Osteocyte (in vitro differentiated cells): ENCODE measurements around the gene MPP4. TPM values are rescaled to one million over a fixed set of nuclear protein-coding genes. Genes with fewer than 3 reads are reported as not detected.

Experiments used
- DNase-seq: peaks from one replicate; pipeline ENCODE4 v3.0.0; 2021; ENCODE audit warnings: mixed read lengths; ENCODE audit not compliant: unreplicated experiment; ENCODE audit errors: extremely low spot score
- H3K27ac Mint-ChIP-seq: one replicate; pipeline ENCODE4 v1.8.0; 2021; ENCODE audit warnings: mild to moderate bottlenecking, mixed read lengths; ENCODE audit not compliant: unreplicated experiment
- H3K27me3 Mint-ChIP-seq: one replicate; pipeline ENCODE4 v1.8.0; 2021; ENCODE audit warnings: mixed read lengths; ENCODE audit not compliant: unreplicated experiment
- H3K36me3 Mint-ChIP-seq: one replicate; pipeline ENCODE4 v1.8.0; 2021; ENCODE audit warnings: mixed read lengths; ENCODE audit not compliant: unreplicated experiment
- H3K4me1 Mint-ChIP-seq: one replicate; pipeline ENCODE4 v1.8.0; 2021; ENCODE audit warnings: mixed read lengths; ENCODE audit not compliant: unreplicated experiment
- H3K4me3 Mint-ChIP-seq: one replicate; pipeline ENCODE4 v1.8.0; 2021; ENCODE audit warnings: mild to moderate bottlenecking, moderate library complexity, mixed read lengths; ENCODE audit not compliant: unreplicated experiment
- H3K9me3 Mint-ChIP-seq: one replicate; pipeline ENCODE4 v1.8.0; 2021; ENCODE audit warnings: mixed read lengths; ENCODE audit not compliant: unreplicated experiment
- CTCF ChIP-seq: fragments of 200-600 bp; sonication (generic); IDR thresholded peaks from 2 replicates; pipeline ENCODE4 v1.5.0; 2021; ENCODE audit warnings: antibody characterized with exemption, mild to moderate bottlenecking, moderate library complexity
- total RNA-seq: library from RNA; stranded (reverse); gene quantifications from 2 replicates; pipeline ENCODE4 v1.2.1, GENCODE V29; 2021

The MPP4 gene
- total RNA-seq, 1 donor from 2014 or later: 0.83 TPM

GRCh38 chr2:201622306-201622970 lies 76.0 kb downstream of the MPP4 start:
- no peaks in the 10 kb centered on the region for H3K27me3 Mint-ChIP-seq
- no peak for DNase-seq
- H3K36me3 Mint-ChIP-seq: peaks cover 20% of the 10 kb centered on the region
- no peak overlapping the region for H3K27ac Mint-ChIP-seq
- H3K4me1 Mint-ChIP-seq: peaks cover 13% of the 10 kb centered on the region
- no peaks in the 10 kb centered on the region for H3K9me3 Mint-ChIP-seq
- H3K4me3 Mint-ChIP-seq: no peak overlapping the region
- no peak for TF ChIP-seq CTCF

GRCh38 chr2:201621293-201621999 lies 77.0 kb downstream of the MPP4 start:
- Mint-ChIP-seq H3K27ac (no peak overlapping the region), H3K4me3 (no peak overlapping the region), H3K9me3 (peaks cover 5% of the 10 kb centered on the region), H3K27me3 (no peaks in the 10 kb centered on the region), H3K4me1 (peaks cover 13% of the 10 kb centered on the region), H3K36me3 (peaks cover 13% of the 10 kb centered on the region)
- DNase-seq: no peak
- TF ChIP-seq CTCF: no peak

- DNase-seq: no peak
- Mint-ChIP-seq H3K4me1 (peaks cover 13% of the 10 kb centered on the region), H3K9me3 (peaks cover 13% of the 10 kb centered on the region), H3K27ac (no peak overlapping the region), H3K36me3 (peaks cover 3% of the 10 kb centered on the region), H3K27me3 (peaks cover 16% of the 10 kb centered on the region), H3K4me3 (no peak overlapping the region)
- TF ChIP-seq CTCF: no peak
Measured at GRCh38 chr2:201618744-201619662, 79.4 kb downstream of the MPP4 start.

GRCh38 chr2:201608021-201608420 lies 90.4 kb downstream of the MPP4 start:
- Mint-ChIP-seq H3K4me1 (no peaks in the 10 kb centered on the region), H3K36me3 (peaks cover 4% of the 10 kb centered on the region), H3K27ac (no peak overlapping the region), H3K27me3 (peaks cover 22% of the 10 kb centered on the region), H3K9me3 (peaks cover 18% of the 10 kb centered on the region), H3K4me3 (no peak overlapping the region)
- no peak for DNase-seq
- no peak for TF ChIP-seq CTCF
